T-cell (primary cell): ENCODE data around the gene LRRFIP2. TPM values are rescaled to one million over a fixed set of nuclear protein-coding genes. Genes with fewer than 3 reads are reported as not detected.
A peak's percentile ranks its signal among the peaks of the same experiment; 100 is the strongest.

Source experiments
- ATAC-seq, 4 experiments: fragments of 200-7000 bp in 3 of 4; fragments of 150-1000 bp in 1 of 4; cut with Tn5 transposase; replicated peaks in 1 of 4; 1 replicate in 3 of 4; 2 replicates in 1 of 4; pipeline ENCODE4 v1.10.0; 2021; ENCODE audit warnings: moderate library complexity in 3 of 4, mild to moderate bottlenecking in 2 of 4, moderate number of reproducible peaks in 1 of 4
- CTCF ChIA-PET, 2 donors: fragments of 300-600 bp; sonication (Branson Sonifier 250); formaldehyde crosslinking; loops; one replicate each; lab custom pipeline; 2022; ENCODE audit warnings: antibody characterized with exemption in 2 of 2; lab: Charles Lee
- POLR2A ChIA-PET, 2 donors: fragments of 300-600 bp; sonication (Branson Sonifier 250); formaldehyde crosslinking; loops; one replicate each; lab custom pipeline; 2022; ENCODE audit warnings: antibody characterized with exemption in 2 of 2; lab: Charles Lee
- DNase-seq, 35 experiments: peaks; one replicate each; pipeline versions ENCODE4 v3.0.0 to v3.0.0-alpha.2; 2013 to 2023
- H3K27ac ChIP-seq: one replicate; pipeline ENCODE4 v1.5.1; 2013; ENCODE audit warnings: low read length
- H3K27me3 ChIP-seq, 2 experiments: replicated peaks in 1 of 2; 1 replicate in 1 of 2; 2 replicates in 1 of 2; pipeline versions ENCODE4 v1.6.1 to v1.7.0; 2013; ENCODE audit warnings: low read length in 1 of 2, mixed read lengths in 1 of 2; ENCODE audit not compliant: control insufficient read depth in 2 of 2, insufficient read depth in 2 of 2; ENCODE audit errors: extremely low read depth in 1 of 2
- H3K36me3 ChIP-seq, 2 donors: 1 replicate in 1 of 2; 2 replicates in 1 of 2; pipeline versions ENCODE4 v1.6.1 to v1.7.0; 2013; ENCODE audit warnings: low read length in 1 of 2; ENCODE audit not compliant: control insufficient read depth in 2 of 2, insufficient read depth in 1 of 2; ENCODE audit errors: extremely low read depth in 1 of 2
- H3K4me1 ChIP-seq, 2 experiments: 1 replicate in 1 of 2; 2 replicates in 1 of 2; pipeline versions ENCODE4 v1.6.1 to v1.7.0; 2013; ENCODE audit warnings: low read length in 2 of 2, mixed read lengths in 1 of 2; ENCODE audit not compliant: insufficient read depth in 2 of 2, control insufficient read depth in 1 of 2; ENCODE audit errors: extremely low read depth in 1 of 2
- H3K4me3 ChIP-seq, 2 donors: 1 replicate in 1 of 2; 2 replicates in 1 of 2; pipeline versions ENCODE4 v1.5.1 to v1.7.0; 2013; ENCODE audit warnings: mild to moderate bottlenecking in 2 of 2, low read length in 1 of 2, moderate library complexity in 1 of 2; ENCODE audit not compliant: control insufficient read depth in 1 of 2; ENCODE audit errors: extremely low read depth in 1 of 2
- H3K9me3 ChIP-seq: 2 replicates; pipeline ENCODE4 v1.7.0; 2013
- H3K27ac Mint-ChIP-seq, 2 donors: one replicate each; pipeline ENCODE4 v1.8.0; 2020 to 2021; ENCODE audit warnings: mild to moderate bottlenecking in 2 of 2, mixed read lengths in 2 of 2
- H3K27me3 Mint-ChIP-seq, 2 donors: one replicate each; pipeline ENCODE4 v1.8.0; 2021 to 2022; ENCODE audit warnings: mixed read lengths in 2 of 2
- H3K36me3 Mint-ChIP-seq: one replicate; pipeline ENCODE4 v1.8.0; 2021; ENCODE audit warnings: mixed read lengths
- H3K4me1 Mint-ChIP-seq, 3 donors: one replicate each; pipeline ENCODE4 v1.8.0; 2020 to 2022; ENCODE audit warnings: mixed read lengths in 3 of 3, mild to moderate bottlenecking in 1 of 3
- H3K4me3 Mint-ChIP-seq, 3 donors: one replicate each; pipeline ENCODE4 v1.8.0; 2020 to 2022; ENCODE audit warnings: mild to moderate bottlenecking in 3 of 3, mixed read lengths in 3 of 3, moderate library complexity in 3 of 3
- H3K9me3 Mint-ChIP-seq, 3 donors: one replicate each; pipeline ENCODE4 v1.8.0; 2020 to 2022; ENCODE audit warnings: mixed read lengths in 3 of 3
- WGBS: methylation state at CpG from one replicate; pipeline ENCODE4 v1.1.5; 2013; ENCODE audit warnings: missing lambda C conversion rate; ENCODE audit not compliant: insufficient coverage; 5-methylcytosine and 5-hydroxymethylcytosine counted together
- total RNA-seq, 35 experiments: library from RNA in 6 of 35; stranded (reverse) in 6 of 35; fragments of 120-200 nt in 1 of 35; gene quantifications; one replicate each; pipeline versions ENCODE4 v1.2.1 to v1.2.4 and lab custom pipeline; 2013 to 2026

LRRFIP2 gene
- total RNA-seq, 5 donors from 2014 or later (not counting 1 experiment from before 2014, with no cell fraction given), result 26.0 to 39.3 (median 32.9) TPM

GRCh38 chr3:37182816-37183215 is 8.4 kb upstream of the LRRFIP2 start:
- no peaks in the 10 kb centered on the region for H3K9me3 ChIP-seq
- H3K4me3 ChIP-seq, result no peak overlapping the region
- H3K27ac Mint-ChIP-seq, result no peak overlapping the region
- H3K36me3 Mint-ChIP-seq, result no peaks in the 10 kb centered on the region
- H3K9me3 Mint-ChIP-seq, result no peaks in the 10 kb centered on the region
- ChIA-PET POLR2A (no interaction called here), CTCF (interaction anchor here in 1 of 2 donors (0.6 to 0.7 kb wide), 4 partner anchors 34 to 279 kb away, joined by 3 to 19 read pairs (median 4); no protein-coding TSS in a partner anchor)
- no peaks in the 10 kb centered on the region for H3K27me3 ChIP-seq
- DNase-seq (no peak), ATAC-seq (no peak)
- peaks cover 0 to 4% of the 10 kb centered on the region in 2 donors for H3K36me3 ChIP-seq
- H3K4me3 Mint-ChIP-seq, result no peak overlapping the region
- H3K27ac ChIP-seq, result no peak overlapping the region
- no peaks in the 10 kb centered on the region for H3K27me3 Mint-ChIP-seq
- H3K4me1 ChIP-seq, result peaks cover 0 to 3% of the 10 kb centered on the region in 2 experiments
- peaks cover 13 to 29% (median 21%) of the 10 kb centered on the region in 3 donors for H3K4me1 Mint-ChIP-seq

GRCh38 chr3:37181756-37182155 is 7.4 kb upstream of the LRRFIP2 start:
- CTCF ChIA-PET, result interaction anchor here in 1 of 2 donors (0.6 to 1.0 kb wide), 2 partner anchors 68 to 1898 kb away, joined by 3 to 8 read pairs; no protein-coding TSS in a partner anchor

GRCh38 chr3:37179144-37179967 is 5.0 kb upstream of the LRRFIP2 start:
- H3K4me1 ChIP-seq, result peaks cover 14% of the 10 kb centered on the region in 2 experiments
- no peak overlapping the region for H3K4me3 Mint-ChIP-seq
- no peaks in the 10 kb centered on the region for H3K9me3 ChIP-seq
- H3K9me3 Mint-ChIP-seq, result no peaks in the 10 kb centered on the region
- H3K36me3 ChIP-seq, result peaks cover 0 to 4% of the 10 kb centered on the region in 2 donors
- POLR2A ChIA-PET, result no interaction called here
- no peaks in the 10 kb centered on the region for H3K27me3 Mint-ChIP-seq
- H3K27ac ChIP-seq, result no peak overlapping the region
- H3K4me1 Mint-ChIP-seq, result peaks cover 37 to 50% (median 41%) of the 10 kb centered on the region in 3 donors
- no peak overlapping the region for H3K4me3 ChIP-seq
- CTCF ChIA-PET, result interaction anchor here in 1 of 2 donors (1.1 kb wide), 1 partner anchor 42 kb away, joined by 4 read pairs; no protein-coding TSS in a partner anchor
- WGBS, result no CpG with 5 or more reads among the region's 2 CpGs
- no peaks in the 10 kb centered on the region for H3K36me3 Mint-ChIP-seq
- ATAC-seq (no peak), DNase-seq (no peak)
- no peak overlapping the region for H3K27ac Mint-ChIP-seq
- H3K27me3 ChIP-seq, result no peaks in the 10 kb centered on the region

More at GRCh38 chr3:37181756-37182155, 7.4 kb upstream of the LRRFIP2 start:
- Histone ChIP-seq H3K36me3 (peaks cover 0 to 4% of the 10 kb centered on the region in 2 donors), H3K9me3 (no peaks in the 10 kb centered on the region), H3K27ac (no peak overlapping the region), H3K4me3 (no peak overlapping the region), H3K4me1 (peaks cover 6 to 9% of the 10 kb centered on the region in 2 experiments), H3K27me3 (no peaks in the 10 kb centered on the region)
- H3K4me1 Mint-ChIP-seq, result peaks cover 24 to 39% (median 32%) of the 10 kb centered on the region in 3 donors
- H3K4me3 Mint-ChIP-seq, result no peak overlapping the region
- H3K9me3 Mint-ChIP-seq, result no peaks in the 10 kb centered on the region
- WGBS, result 100% methylated on average over 1 of the region's 7 CpGs
- DNase-seq, result no peak
- ATAC-seq, result no peak
- POLR2A ChIA-PET, result no interaction called here
- no peaks in the 10 kb centered on the region for H3K27me3 Mint-ChIP-seq
- no peak overlapping the region for H3K27ac Mint-ChIP-seq
- H3K36me3 Mint-ChIP-seq, result no peaks in the 10 kb centered on the region

GRCh38 chr3:37173806-37174205 is 576 bp downstream of the LRRFIP2 start:
- H3K4me1 Mint-ChIP-seq, result peaks cover 44 to 64% (median 55%) of the 10 kb centered on the region in 3 donors
- no peaks in the 10 kb centered on the region for H3K36me3 ChIP-seq
- H3K27ac Mint-ChIP-seq, result no peak overlapping the region
- H3K27me3 Mint-ChIP-seq, result no peaks in the 10 kb centered on the region
- DNase-seq (no peak), ATAC-seq (no peak)
- H3K9me3 Mint-ChIP-seq, result no peaks in the 10 kb centered on the region
- H3K9me3 ChIP-seq, result no peaks in the 10 kb centered on the region
- H3K36me3 Mint-ChIP-seq, result peaks cover 13% of the 10 kb centered on the region
- H3K4me3 Mint-ChIP-seq, result no peak overlapping the region
- H3K27me3 ChIP-seq, result no peaks in the 10 kb centered on the region
- no CpG with 5 or more reads among the region's 3 CpGs for WGBS
- H3K27ac ChIP-seq, result no peak overlapping the region
- H3K4me1 ChIP-seq, result peaks cover 14% of the 10 kb centered on the region in 2 experiments
- no peak overlapping the region for H3K4me3 ChIP-seq
- ChIA-PET CTCF (interaction anchor here (0.5 to 1.1 kb wide), 4 partner anchors 12 to 260 kb away, joined by 3 to 5 read pairs (median 3); no protein-coding TSS in a partner anchor), POLR2A (interaction anchor here in 1 of 2 donors (0.7 to 0.8 kb wide), 2 partner anchors 12 to 74 kb away, joined by 3 read pairs; no protein-coding TSS in a partner anchor)

- POLR2A ChIA-PET, result no interaction called here
- no peaks in the 10 kb centered on the region for H3K36me3 ChIP-seq
- peaks cover 26 to 50% (median 37%) of the 10 kb centered on the region in 3 donors for H3K4me1 Mint-ChIP-seq
Measured at GRCh38 chr3:37171144-37171543, 3.2 kb downstream of the LRRFIP2 start.

GRCh38 chr3:37170513-37170912 is 3.9 kb downstream of the LRRFIP2 start:
- CTCF ChIA-PET, result no interaction called here
- peak overlapping the region; percentile 32 to 61 for H3K27ac Mint-ChIP-seq
- no peaks in the 10 kb centered on the region for H3K9me3 ChIP-seq

More at GRCh38 chr3:37171144-37171543, 3.2 kb downstream of the LRRFIP2 start:
- Mint-ChIP-seq H3K27ac (no peak overlapping the region), H3K36me3 (peaks cover 20% of the 10 kb centered on the region), H3K27me3 (no peaks in the 10 kb centered on the region), H3K4me3 (no peak overlapping the region), H3K9me3 (no peaks in the 10 kb centered on the region)
- H3K27me3 ChIP-seq, result no peaks in the 10 kb centered on the region
- 83% methylated on average over 1 of the region's 4 CpGs for WGBS
- no peak overlapping the region for H3K27ac ChIP-seq
- DNase-seq, result no peak
- CTCF ChIA-PET, result no interaction called here
- no peak overlapping the region for H3K4me3 ChIP-seq
- ATAC-seq, result no peak
- H3K4me1 ChIP-seq, result peaks cover 5 to 8% of the 10 kb centered on the region in 2 experiments
- no peaks in the 10 kb centered on the region for H3K9me3 ChIP-seq

More at GRCh38 chr3:37170513-37170912, 3.9 kb downstream of the LRRFIP2 start:
- ATAC-seq (no peak), DNase-seq (no peak)
- POLR2A ChIA-PET, result no interaction called here
- H3K27me3 Mint-ChIP-seq, result no peaks in the 10 kb centered on the region
- Histone ChIP-seq H3K36me3 (no peaks in the 10 kb centered on the region), H3K4me1 (peaks cover 4 to 7% of the 10 kb centered on the region in 2 experiments), H3K27ac (no peak overlapping the region), H3K27me3 (no peaks in the 10 kb centered on the region), H3K4me3 (no peak overlapping the region)
- H3K9me3 Mint-ChIP-seq, result no peaks in the 10 kb centered on the region
- H3K4me1 Mint-ChIP-seq, result peaks cover 31 to 50% (median 36%) of the 10 kb centered on the region in 3 donors
- H3K4me3 Mint-ChIP-seq, result no peak overlapping the region
- H3K36me3 Mint-ChIP-seq, result peaks cover 23% of the 10 kb centered on the region
- WGBS, result 94% methylated on average over 7 of the region's 9 CpGs
